ENCODE results near the gene KLB.

Gene KLB

GRCh38 chr4:39363773-39364393 lies 42.8 kb upstream of the KLB start:
- Histone ChIP-seq H3K36me3 (replicated peaks; ENCODE audit: insufficient read depth, low read length) (no peaks in the 10 kb centered on the region; the same call in 1 of the 2 replicates), H3K9me3 (replicated peaks; ENCODE audit: insufficient read depth, low read length) (no peaks in the 10 kb centered on the region), H3K27me3 (replicated peaks; ENCODE audit: insufficient read depth, low read length) (no peaks in the 10 kb centered on the region), H3K9ac (ENCODE audit: low read length) (peak overlapping the region; percentile 39; the same call in 1 of the 2 replicates), H3K79me2 (ENCODE audit: low read length) (peaks cover 73% of the 10 kb centered on the region), H3K4me2 (ENCODE audit: low read depth, low read length) (peak overlapping the region; percentile 64), H3K4me3 (ENCODE audit: low read length) (peak overlapping the region; percentile 41), H3F3A (ENCODE audit: insufficient read depth, low read length) (peaks cover 36% of the 10 kb centered on the region), H3K4me1 (ENCODE audit: low read length) (peaks cover 10% of the 10 kb centered on the region), H4K20me1 (ENCODE audit: insufficient read depth, low read length) (peaks cover 10% of the 10 kb centered on the region), H2AFZ (ENCODE audit: low read length) (no peak overlapping the region), H3K9me2 (replicated peaks; ENCODE audit: insufficient read depth, low read length) (no peaks in the 10 kb centered on the region), H3K27ac (ENCODE audit: low read length) (peak overlapping the region; percentile 87; the same call in 1 of the 2 replicates)
- no peak for TF ChIP-seq EZH2 (optimal IDR thresholded peaks at IDR 0.05; ENCODE audit: low read depth, low read length)
- DNase-seq, result peak; percentile 64

GRCh38 chr4:39365360-39365759 lies 41.4 kb upstream of the KLB start:
- TF ChIP-seq EZH2phosphoT487 (IDR thresholded peaks at IDR 0.05; ENCODE audit: low read length) (no peak), EZH2 (optimal IDR thresholded peaks at IDR 0.05; ENCODE audit: low read depth, low read length) (no peak), CTCF (IDR thresholded peaks at IDR 0.05; ENCODE audit: low read length) (no peak)
- Histone ChIP-seq H2AFZ (ENCODE audit: low read length) (0 out of 2 replicates have a peak overlapping the region, but pooled peaks have one; percentile 46), H3K27me3 (replicated peaks; ENCODE audit: insufficient read depth, low read length) (no peaks in the 10 kb centered on the region), H3K36me3 (replicated peaks; ENCODE audit: insufficient read depth, low read length) (no peaks in the 10 kb centered on the region; the same call in 1 of the 2 replicates), H4K20me1 (ENCODE audit: insufficient read depth, low read length) (peaks cover 10% of the 10 kb centered on the region), H3K9me3 (replicated peaks; ENCODE audit: insufficient read depth, low read length) (no peaks in the 10 kb centered on the region), H3K27ac (ENCODE audit: low read length) (peak overlapping the region; percentile 87), H3K9me2 (replicated peaks; ENCODE audit: insufficient read depth, low read length) (no peaks in the 10 kb centered on the region), H3K79me2 (ENCODE audit: low read length) (peaks cover 58% of the 10 kb centered on the region), H3K9ac (ENCODE audit: low read length) (peak overlapping the region; percentile 97), H3K4me1 (ENCODE audit: low read length) (peaks cover 10% of the 10 kb centered on the region; the same call in 1 of the 2 replicates), H3K4me3 (ENCODE audit: low read length) (peak overlapping the region; percentile 92), H3K4me2 (ENCODE audit: low read depth, low read length) (peak overlapping the region; percentile 64), H3F3A (ENCODE audit: insufficient read depth, low read length) (peaks cover 36% of the 10 kb centered on the region)
- DNase-seq, result no peak

- Histone ChIP-seq H2AFZ (ENCODE audit: low read length) (peak within 1 kb of the TSS; percentile 46), H4K20me1 (ENCODE audit: insufficient read depth, low read length) (peaks cover 10% of the 10 kb centered on the region), H3K36me3 (replicated peaks; ENCODE audit: insufficient read depth, low read length) (no peaks in the 10 kb centered on the region; the same call in 1 of the 2 replicates), H3F3A (ENCODE audit: insufficient read depth, low read length) (peaks cover 36% of the 10 kb centered on the region), H3K9me2 (replicated peaks; ENCODE audit: insufficient read depth, low read length) (no peaks in the 10 kb centered on the region), H3K9me3 (replicated peaks; ENCODE audit: insufficient read depth, low read length) (no peaks in the 10 kb centered on the region), H3K27me3 (replicated peaks; ENCODE audit: insufficient read depth, low read length) (no peaks in the 10 kb centered on the region), H3K4me1 (ENCODE audit: low read length) (peaks cover 10% of the 10 kb centered on the region; the same call in 1 of the 2 replicates), H3K4me3 (ENCODE audit: low read length) (peak within 1 kb of the TSS; percentile 92), H3K79me2 (ENCODE audit: low read length) (peaks cover 51% of the 10 kb centered on the region), H3K27ac (ENCODE audit: low read length) (peak within 1 kb of the TSS; percentile 87), H3K4me2 (ENCODE audit: low read depth, low read length) (peak within 1 kb of the TSS; percentile 64), H3K9ac (ENCODE audit: low read length) (peak within 1 kb of the TSS; percentile 97)
- peak; percentile 97 for DNase-seq
- TF ChIP-seq EZH2 (optimal IDR thresholded peaks at IDR 0.05; ENCODE audit: low read depth, low read length), result no peak
- TF ChIP-seq CTCF (IDR thresholded peaks at IDR 0.05; ENCODE audit: low read length), result no peak
Measured at GRCh38 chr4:39365830-39366771, 40.6 kb upstream of the KLB start, which contains the start of gene RFC1. Gene RFC1, minus strand, starts transcription at chr4:39366362. Its CDS starts 121 bp downstream, at chr4:39366241.
